Raji (cell line): Measurements from ENCODE around the gene SPIRE1.

Source experiments
- POLR2A ChIP-seq: IDR thresholded peaks from 2 replicates; pipeline ENCODE4 v1.6.1; 2011; ENCODE audit warnings: low read depth, low read length, control low read depth; ENCODE audit not compliant: insufficient read depth

SPIRE1 gene

DNA sequence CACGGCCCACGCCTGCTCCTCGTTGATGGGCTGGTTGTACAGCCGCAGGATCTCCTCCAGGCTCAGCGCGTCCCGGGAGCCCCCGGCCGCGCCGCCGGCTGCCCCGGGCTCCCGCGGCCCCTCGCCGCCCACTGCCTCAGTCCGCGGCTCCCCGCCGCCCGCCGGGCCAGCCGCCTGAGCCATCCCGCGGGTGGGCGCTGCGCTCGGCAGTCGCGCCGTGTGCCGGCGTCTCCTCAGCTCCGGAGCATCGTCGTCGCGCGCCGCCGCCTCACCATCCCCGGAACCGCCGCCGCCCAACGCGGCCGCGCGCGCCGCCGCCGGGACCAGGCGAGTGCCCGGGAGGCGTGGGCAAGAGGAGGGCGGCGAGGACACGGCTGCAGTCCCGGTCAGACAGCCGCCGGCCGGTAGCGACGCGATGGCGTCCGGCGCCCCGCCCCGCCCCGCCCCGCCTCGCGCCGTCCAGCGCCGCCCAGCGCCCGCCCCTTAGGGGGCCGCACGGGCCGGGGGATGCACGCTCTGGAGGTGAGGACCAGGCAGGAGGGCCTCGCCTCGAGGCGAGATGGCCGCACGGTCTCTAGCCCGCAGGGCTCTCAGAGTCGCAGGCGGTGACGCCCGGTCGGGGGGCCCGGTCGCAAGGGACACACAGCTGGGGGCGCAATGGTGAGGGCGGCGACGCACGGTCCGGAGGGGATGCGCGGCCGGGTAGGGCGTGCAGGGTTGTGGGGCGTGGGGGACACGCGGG lies at the start of gene SPIRE1:
SPIRE1 (minus strand) TSS at position 424 of the 742 bp plus-strand sequence; CDS start at position 183, 241 bp downstream.
- TF ChIP-seq POLR2A, result peak; percentile 70

DNA sequence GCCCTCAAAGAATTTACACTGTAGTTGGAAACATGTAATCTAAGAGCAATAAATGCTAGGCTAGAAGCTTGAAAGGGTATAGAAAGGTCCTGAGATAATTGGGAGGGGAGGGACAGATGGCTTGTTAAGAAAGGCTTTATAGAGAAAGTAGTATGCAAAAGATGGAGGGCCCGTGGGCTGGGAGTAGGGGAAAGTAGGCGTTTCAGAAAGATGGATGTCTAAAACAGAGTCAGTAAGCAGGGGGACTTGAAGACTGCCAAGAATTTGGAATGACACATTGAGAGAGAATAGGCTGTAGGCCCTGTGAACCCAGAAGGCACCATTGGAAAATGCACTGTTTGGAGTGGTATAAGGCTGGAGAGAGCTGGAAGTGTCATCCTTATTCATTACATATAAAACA lies 45.8 kb upstream of the SPIRE1 start:
- TF ChIP-seq POLR2A, result no peak

DNA sequence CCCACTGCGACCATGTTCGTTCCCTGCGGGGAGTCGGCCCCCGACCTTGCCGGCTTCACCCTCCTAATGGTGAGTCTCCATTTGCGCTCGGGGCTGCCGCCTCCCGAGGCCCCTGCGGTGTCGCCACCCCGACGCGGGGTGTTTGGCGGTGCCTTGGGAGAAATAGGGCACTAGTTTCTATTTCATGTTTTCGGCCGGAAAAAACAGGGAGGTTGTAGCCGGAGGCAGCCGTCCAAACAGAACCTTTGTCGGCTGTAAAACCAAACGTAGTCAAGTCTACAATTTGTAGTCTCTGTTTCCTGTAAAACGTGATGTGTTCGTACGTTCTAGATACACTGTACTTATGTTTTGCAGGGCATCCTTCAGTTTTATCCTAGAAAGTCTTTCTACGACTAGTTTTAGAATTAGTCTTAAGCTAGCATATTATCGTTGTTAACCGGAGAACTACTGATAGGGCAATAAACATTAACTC lies 45.2 kb upstream of the SPIRE1 start:
- no peak for TF ChIP-seq POLR2A

DNA sequence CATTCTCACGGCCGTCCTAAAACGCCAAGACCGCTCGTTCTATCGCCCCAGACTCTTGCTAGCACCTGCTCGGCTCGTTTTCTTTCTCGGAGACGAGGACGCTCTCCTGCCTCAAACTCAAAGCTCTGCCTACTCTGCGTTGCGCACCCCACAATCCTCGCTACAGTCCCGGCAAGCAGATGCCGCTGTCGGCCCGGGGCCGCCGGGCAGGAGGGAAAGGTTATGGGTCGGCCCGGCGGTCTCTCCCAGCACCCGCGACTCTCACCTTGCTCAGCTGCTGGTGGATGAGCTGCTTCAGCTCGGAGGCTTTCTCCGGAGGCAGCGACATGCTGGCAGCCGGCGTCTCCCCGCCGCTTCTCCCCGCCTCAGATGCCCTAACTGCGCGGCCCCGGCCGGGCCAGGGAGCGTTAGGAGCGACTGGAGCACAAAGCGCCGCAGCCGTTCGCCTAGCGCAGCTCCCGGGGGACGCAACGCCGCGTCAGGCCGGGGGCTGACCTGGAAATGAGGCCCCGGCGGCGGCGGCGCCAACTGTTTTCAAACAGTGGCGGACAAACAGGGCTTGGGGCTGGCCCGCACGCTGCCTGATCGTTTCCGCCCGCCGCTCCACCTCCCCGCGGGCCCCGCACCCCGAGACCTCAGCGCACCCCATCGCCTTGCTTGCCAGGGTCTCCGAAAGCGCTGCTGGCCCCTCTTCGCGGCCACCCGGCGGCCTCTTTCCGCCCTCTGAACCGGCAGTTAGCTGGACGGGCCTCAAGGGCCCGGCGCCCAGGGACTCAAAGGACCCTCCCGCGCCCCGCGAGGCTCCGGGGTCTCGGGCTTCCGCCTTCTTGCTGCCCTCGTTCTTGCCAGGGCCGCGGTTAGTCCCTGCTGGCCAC lies 44.6 kb upstream of the SPIRE1 start, which contains the start of the genes CEP76 and PSMG2:
CEP76 (minus strand) TSS at position 503 of the 875 bp plus-strand sequence; CDS start at position 328, 175 bp downstream.
PSMG2 (plus strand) TSS at position 822 of the 875 bp plus-strand sequence. CDS start 66 bp downstream, outside the sequence.
- TF ChIP-seq POLR2A, result peak; percentile 89

DNA sequence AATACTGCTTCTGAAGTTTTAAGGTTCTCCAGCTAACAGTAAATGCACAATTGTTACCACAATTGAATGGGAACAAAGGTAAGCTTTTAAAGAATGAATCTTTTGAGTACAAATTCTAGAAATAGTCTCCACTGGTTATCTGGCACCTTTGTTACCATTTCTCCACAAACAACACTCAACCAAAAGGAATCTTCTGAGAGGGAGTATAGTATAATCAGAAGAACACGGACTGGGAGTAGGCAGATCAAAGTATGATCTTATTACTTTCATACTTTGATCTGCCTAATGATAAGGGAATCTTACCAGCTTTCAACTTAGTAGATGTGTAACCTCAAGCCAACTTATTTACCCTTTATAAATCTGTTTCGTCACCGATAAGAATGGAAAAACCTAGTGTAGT lies 43.3 kb upstream of the SPIRE1 start:
- no peak for TF ChIP-seq POLR2A

DNA sequence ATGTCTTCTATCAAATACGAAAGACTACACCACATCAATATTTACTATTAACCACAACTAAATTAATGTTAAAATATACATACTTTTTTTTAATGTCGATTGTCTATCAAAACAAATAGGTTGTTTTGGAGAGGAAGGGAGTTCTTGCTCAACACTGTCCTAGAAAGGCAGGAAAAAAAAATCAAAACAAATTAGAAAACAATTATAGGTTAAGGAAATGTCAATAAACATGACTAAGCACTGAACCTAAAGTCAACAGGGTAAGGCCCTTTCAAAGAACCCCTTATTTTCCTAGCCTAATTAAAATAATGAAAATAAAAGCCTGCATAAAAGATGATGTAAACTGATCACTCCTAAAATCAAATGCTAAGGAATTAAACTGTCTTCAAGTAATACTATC lies 41.8 kb upstream of the SPIRE1 start:
- TF ChIP-seq POLR2A, result no peak

DNA sequence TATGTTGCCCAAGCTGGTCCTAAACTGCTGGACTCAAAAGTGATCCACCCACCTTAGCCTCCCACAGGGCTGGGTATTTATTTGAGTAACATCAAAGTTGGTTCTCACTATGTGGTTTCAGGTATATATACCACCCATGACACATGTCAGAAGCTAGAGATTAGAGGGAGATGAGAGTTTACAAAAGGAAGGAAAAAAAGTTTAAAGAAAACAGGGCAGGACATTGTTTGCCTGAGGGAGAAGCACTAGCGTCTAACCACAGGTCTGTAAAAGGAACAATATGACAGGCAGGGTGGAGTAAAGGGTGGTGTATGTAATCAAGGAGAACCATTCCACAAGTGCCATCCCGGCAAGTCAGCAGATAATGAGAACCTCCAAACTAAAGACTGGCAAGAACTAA lies 36.1 kb upstream of the SPIRE1 start:
- no peak for TF ChIP-seq POLR2A

DNA sequence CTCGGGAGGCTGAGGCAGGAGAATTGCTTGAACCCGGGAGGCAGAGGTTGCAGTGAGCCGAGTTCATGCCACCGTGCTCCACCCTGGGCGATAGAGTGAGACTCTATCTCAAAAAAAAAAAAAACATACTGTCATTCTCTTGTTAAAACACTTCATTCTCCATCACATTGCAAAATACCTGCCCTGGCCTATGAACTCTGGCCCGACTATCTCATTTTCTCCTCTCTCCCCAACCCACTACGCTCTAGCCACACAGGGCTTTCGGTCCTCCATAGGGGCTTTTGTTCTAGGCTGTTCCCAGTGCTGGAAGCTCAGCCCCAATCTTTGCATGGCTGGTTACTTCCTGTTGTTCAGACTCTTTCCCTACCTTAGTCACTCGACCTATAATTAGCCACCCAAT lies 34.3 kb upstream of the SPIRE1 start:
- TF ChIP-seq POLR2A, result no peak

DNA sequence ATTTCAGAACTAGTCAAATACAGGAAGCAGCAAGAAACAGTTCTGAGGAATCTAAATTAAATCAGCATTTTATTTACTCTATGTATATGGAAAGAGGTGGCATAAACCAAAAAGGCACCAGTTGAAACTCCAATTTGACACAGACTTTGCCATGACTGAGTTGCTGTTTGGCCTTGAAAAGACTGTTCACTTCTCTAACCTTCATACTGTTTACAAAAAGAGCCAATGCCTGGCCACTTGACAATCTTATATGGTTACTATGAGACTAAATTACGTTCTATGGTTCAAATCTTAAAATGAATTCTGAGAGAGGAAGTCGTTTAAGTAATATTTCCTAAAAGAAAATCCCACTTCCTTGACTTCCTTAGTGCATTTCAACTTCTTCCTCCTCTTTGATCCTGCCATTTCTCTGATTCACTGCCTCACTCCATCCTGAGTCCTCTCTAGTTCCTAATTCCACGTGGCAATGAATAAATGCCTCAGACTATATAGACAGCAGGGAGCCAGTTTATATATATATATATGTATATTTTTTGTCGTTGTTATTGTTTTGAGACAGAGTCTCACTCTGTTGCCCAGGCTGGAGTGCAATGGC lies 31.4 kb upstream of the SPIRE1 start:
- no peak for TF ChIP-seq POLR2A

DNA sequence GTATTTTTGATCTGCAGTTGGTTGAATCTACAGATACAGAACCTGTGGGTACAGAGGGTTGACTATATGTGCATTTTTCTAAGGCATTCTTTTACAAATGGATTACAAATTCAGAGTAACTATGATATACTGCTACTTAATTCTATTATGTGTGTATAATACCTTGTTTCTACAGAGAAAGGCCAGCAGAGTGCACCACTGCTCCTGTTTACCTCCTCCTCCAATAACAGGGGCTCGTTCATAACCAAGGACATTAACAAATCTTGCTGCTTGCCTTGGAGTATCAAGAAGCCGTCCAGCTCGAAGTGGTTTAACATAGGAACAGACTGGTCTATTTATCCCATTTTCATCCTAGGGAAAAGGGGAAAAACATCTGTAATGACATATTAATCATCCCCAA lies 28.2 kb upstream of the SPIRE1 start:
- TF ChIP-seq POLR2A, result no peak

DNA sequence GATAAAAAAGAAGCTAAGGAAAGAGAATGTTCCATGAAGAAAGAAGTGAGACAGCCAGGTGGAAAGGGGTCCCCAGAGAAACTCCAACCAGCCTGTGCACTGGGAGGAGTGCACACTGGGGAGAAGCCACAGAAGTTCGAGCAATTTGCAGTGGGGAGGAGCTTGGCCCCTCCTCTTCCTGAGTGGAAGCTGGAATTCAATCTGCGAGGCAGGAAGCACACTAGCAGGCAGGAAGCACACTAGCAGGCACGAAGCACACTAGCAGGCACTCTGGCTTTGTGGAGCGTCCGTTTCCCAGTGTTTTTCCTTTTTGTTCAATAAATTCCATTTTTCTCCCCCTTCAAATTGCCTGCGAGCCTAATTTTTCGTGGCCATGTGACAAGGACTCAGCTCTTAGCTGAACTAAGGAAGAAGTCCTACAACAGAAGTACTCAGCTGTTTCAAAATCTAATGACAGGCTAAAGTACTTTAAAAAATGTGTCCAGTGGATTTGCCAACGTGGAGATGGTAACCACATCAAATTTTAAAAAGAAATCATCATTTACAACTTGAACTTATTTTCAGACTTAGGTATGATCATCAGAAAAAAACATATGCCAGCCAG lies 21.4 kb upstream of the SPIRE1 start:
- no peak for TF ChIP-seq POLR2A

DNA sequence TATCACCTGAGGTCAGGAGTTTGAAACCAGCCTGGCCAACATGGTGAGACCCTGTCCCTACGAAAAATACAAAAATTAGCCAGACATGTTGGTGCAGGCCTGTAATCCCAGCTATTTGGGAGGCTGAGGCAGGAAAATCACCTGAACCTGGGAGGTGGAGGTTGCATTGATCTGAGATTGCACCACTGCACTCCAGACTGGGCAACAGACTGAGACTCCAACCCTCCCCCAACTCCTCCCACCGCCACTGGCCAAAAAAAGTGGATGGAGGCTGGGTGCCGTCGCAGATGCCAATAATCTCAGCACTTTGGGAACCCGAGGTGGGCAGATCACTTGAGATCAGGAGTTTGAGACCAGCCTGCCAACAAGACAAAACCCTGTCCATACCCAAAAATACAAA lies 10.1 kb upstream of the SPIRE1 start:
- no peak for TF ChIP-seq POLR2A

DNA sequence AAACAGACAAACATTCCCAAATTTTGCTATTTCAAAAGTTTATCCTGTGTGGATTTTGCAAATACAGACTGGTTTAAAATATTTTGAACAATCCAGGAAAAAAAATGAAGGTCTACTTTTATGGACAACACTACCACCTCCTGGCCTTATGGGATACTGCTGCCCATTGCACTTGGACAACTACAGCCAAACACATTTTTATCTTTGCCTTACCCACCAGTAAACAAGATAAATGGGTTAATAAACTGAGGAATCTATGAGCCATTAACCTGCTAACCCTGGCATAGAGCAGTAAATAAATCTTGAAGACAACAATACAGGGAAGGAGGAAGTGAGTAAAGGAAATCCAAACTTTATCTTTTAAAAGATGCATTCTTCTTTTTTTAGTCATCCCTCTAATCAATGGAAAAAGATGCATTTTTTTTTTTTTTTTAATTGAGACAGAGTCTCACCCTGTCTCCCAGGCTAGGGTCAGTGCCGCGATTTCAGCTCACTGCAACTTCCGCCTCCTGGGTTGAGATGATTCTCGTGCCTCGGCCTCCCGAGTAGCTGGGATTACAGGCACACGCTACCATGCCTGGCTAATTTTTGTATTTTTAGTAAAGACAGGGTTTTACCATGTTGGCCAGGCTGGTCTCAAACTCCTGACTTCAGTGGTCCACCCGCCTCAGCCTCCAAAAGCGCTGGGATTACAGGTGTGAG lies 2.1 kb upstream of the SPIRE1 start:
- TF ChIP-seq POLR2A, result no peak

DNA sequence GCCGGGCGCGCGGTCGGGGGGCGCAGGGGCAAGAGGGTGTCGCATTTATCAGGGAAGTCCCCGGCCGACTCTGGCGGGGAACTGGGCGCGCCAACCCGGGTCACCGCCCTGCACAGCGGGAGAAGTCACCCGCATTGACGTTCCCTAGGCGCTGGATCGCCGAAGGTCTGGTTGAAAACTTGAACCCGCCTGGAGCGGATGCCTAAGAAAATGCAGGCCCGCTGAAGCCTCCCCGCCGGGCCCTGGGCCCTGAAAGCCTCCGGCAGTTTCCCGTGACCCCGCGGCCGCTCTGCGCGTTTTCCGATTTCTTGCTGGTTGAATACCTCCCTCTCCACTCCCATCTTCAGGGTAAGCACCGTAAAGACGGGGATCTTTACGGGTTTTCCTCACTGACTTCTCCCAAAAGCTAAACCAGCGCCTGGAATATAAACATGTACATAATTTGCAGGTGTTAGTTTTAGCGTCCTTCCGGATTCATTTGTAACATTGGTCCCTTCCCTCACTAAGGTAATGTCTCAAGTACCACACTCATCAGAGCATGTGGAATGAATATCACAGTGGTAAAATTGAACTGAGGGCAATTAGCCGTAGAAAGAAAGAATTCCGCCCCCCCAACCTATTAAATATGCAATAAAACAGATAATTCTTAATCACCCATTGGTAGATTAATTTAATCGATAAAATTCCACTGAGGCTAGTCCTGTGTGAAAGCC lies 675 bp upstream of the SPIRE1 start:
- TF ChIP-seq POLR2A, result no peak
